C4-2B (cell line): ENCODE results near the gene ANKRD44.

ENCODE experiments used
- ZFX ChIP-seq: fragments of 450-650 bp; IDR thresholded peaks from 2 replicates; pipeline ENCODE4 v1.6.1; 2017
- TF ChIP-seq, protein P1 (sequence below): fragments of 450-650 bp; conservative IDR thresholded peaks from 2 replicates; pipeline ENCODE4 v1.5.1; 2017; ENCODE audit warnings: mild to moderate bottlenecking

GRCh38 chr2:197247083-197247482 lies 63.5 kb downstream of the ANKRD44 start:
- TF ChIP-seq, protein P1, sequence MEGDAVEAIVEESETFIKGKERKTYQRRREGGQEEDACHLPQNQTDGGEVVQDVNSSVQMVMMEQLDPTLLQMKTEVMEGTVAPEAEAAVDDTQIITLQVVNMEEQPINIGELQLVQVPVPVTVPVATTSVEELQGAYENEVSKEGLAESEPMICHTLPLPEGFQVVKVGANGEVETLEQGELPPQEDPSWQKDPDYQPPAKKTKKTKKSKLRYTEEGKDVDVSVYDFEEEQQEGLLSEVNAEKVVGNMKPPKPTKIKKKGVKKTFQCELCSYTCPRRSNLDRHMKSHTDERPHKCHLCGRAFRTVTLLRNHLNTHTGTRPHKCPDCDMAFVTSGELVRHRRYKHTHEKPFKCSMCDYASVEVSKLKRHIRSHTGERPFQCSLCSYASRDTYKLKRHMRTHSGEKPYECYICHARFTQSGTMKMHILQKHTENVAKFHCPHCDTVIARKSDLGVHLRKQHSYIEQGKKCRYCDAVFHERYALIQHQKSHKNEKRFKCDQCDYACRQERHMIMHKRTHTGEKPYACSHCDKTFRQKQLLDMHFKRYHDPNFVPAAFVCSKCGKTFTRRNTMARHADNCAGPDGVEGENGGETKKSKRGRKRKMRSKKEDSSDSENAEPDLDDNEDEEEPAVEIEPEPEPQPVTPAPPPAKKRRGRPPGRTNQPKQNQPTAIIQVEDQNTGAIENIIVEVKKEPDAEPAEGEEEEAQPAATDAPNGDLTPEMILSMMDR = no peak
- TF ChIP-seq ZFX = no peak
